ENCODE results near the gene EEF1AKMT3.

The EEF1AKMT3 gene

DNA sequence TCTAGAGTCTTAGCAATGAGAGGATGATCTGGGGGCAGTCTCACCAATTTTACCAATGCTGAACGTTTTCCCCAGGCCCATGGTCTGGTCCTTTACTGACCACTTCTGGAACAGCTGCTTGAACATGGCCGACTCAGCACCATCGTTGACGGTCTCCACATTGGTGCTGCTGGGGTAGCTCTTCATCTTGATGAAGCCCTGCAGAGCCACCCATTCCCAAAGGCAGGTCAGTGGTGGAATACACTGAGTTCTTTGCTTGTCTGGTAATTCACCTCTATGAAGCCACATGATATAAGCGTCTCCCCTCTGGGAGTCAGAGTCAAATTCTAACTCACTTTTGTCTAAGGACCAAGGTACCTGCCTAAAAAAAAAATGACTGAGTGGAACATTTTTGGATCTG lies 35.9 kb downstream of the EEF1AKMT3 start:
- TF ChIP-seq CTCF (IDR thresholded peaks at IDR 0.05; ENCODE audit: extremely low read depth, insufficient read depth, missing control alignments) = no peak
- DNase-seq (ENCODE audit: low spot score) = no peak
- in situ Hi-C loops (cut with MboI; ENCODE audit: low pct_unique_long_range_greater_than_20kb, low sequenced_read_pairs, unreplicated experiment) = no loop called here

DNA sequence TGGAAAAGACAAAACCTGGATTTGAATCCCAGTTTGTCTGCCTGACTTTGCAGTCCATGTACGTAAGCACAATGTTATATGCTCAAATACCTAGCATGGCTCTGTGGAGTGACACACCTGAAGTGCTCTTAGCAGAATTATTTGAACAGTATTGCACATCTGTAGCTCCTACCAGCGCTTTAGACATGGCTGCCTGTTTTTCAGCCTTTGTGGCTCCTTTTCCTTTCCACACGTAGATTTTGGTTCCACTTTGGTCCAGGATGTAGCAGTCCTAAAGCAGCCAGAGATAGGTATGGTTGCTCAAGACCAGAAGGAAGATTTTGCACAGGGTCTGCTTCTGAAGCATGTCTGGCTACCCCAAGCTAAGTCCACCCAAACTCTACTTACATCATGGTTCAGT lies 37.0 kb downstream of the EEF1AKMT3 start:
- in situ Hi-C loops (cut with MboI; ENCODE audit: low pct_unique_long_range_greater_than_20kb, low sequenced_read_pairs, unreplicated experiment) = no loop called here
- no peak for TF ChIP-seq CTCF (IDR thresholded peaks at IDR 0.05; ENCODE audit: extremely low read depth, insufficient read depth, missing control alignments)
- no peak for DNase-seq (ENCODE audit: low spot score)

GRCh38 chr12:57810450-57810849 lies 38.0 kb downstream of the EEF1AKMT3 start:
- in situ Hi-C loops (cut with MboI; ENCODE audit: low pct_unique_long_range_greater_than_20kb, low sequenced_read_pairs, unreplicated experiment) = no loop called here
- DNase-seq (ENCODE audit: low spot score) = no peak
- TF ChIP-seq CTCF (IDR thresholded peaks at IDR 0.05; ENCODE audit: extremely low read depth, insufficient read depth, missing control alignments) = no peak

GRCh38 chr12:57811028-57811755 lies 38.8 kb downstream of the EEF1AKMT3 start:
- DNase-seq (ENCODE audit: low spot score) = no peak
- no peak for TF ChIP-seq CTCF (IDR thresholded peaks at IDR 0.05; ENCODE audit: extremely low read depth, insufficient read depth, missing control alignments)
- in situ Hi-C loops (cut with MboI; ENCODE audit: low pct_unique_long_range_greater_than_20kb, low sequenced_read_pairs, unreplicated experiment) = no loop called here

DNA sequence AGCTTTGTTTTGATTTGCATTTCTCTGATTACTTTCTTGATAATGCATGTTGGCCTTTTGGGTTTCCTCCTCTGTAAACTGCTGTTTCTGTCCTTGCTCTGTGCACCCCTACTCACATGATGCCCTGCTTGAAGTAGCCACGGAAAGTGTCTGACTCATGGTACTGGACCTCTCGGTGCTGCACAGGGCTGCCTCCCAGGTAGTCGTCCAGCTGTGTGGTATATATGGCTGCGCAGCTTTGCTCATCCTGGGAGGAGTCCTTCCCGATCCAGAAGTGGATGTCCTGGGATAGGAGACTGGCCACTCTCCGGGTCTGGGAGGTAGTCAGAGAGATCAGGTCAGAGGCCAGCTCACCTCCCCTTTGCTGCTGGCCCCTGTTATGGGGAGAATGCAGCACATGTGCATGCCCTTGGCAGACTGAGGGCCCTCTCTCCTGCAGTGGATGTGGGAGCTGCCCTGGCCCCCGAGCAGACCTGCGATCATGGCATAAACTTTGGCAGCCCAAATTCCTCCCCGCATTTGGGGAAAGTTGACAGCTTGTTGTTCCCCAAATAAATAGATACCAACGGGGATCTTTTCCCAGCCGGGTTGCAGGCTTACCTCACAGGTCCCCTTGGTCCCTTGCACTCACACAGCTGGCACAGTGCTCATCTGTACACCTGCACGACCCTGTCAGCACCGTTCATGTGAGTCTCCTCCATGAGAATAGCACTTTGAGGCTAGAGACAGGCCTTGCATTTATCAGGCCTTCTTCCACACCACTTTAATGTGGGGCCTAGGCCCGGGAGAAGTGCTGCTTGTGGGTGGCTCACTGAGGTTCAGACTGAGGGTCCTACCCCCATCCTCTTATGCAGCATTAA lies 40.9 kb downstream of the EEF1AKMT3 start:
- no peak for DNase-seq (ENCODE audit: low spot score)
- in situ Hi-C loops (cut with MboI; ENCODE audit: low pct_unique_long_range_greater_than_20kb, low sequenced_read_pairs, unreplicated experiment) = no loop called here
- TF ChIP-seq CTCF (IDR thresholded peaks at IDR 0.05; ENCODE audit: extremely low read depth, insufficient read depth, missing control alignments) = no peak

- DNase-seq (ENCODE audit: low spot score) = no peak
- no peak for TF ChIP-seq CTCF (IDR thresholded peaks at IDR 0.05; ENCODE audit: extremely low read depth, insufficient read depth, missing control alignments)
- in situ Hi-C loops (cut with MboI; ENCODE audit: low pct_unique_long_range_greater_than_20kb, low sequenced_read_pairs, unreplicated experiment) = no loop called here
Observed at GRCh38 chr12:57813971-57814772, 41.8 kb downstream of the EEF1AKMT3 start.

Measured in GM13977 (cell line).